ENCODE measurements around the gene NFKBIE.

GRCh38 chr6:44229376-44230033 lies 35.8 kb downstream of the NFKBIE start:
- TF ChIP-seq OSR1 (CRISPR knock-in tag; IDR thresholded peaks at IDR 0.05) (no peak), PATZ1 (CRISPR knock-in tag; IDR thresholded peaks at IDR 0.05; ENCODE audit: borderline replicate concordance) (no peak), SNAI2 (CRISPR knock-in tag; IDR thresholded peaks at IDR 0.05) (no peak), CREB5 (CRISPR knock-in tag; IDR thresholded peaks at IDR 0.05; ENCODE audit: low read depth) (no peak), TOX (CRISPR knock-in tag; IDR thresholded peaks at IDR 0.05; ENCODE audit: borderline replicate concordance) (no peak), POU6F1 (CRISPR knock-in tag; IDR thresholded peaks at IDR 0.05; ENCODE audit: borderline replicate concordance, low read depth) (no peak), ZC3H10 (CRISPR knock-in tag; IDR thresholded peaks at IDR 0.05) (no peak), ZNF70 (CRISPR knock-in tag; IDR thresholded peaks at IDR 0.05) (no peak), RARB (CRISPR knock-in tag; IDR thresholded peaks at IDR 0.05) (no peak), ISL1 (CRISPR knock-in tag; IDR thresholded peaks at IDR 0.05) (no peak), ZFP3 (CRISPR knock-in tag; IDR thresholded peaks at IDR 0.05) (no peak), ARNTL (CRISPR knock-in tag; IDR thresholded peaks at IDR 0.05; ENCODE audit: borderline replicate concordance, low read depth) (no peak)
- TF ChIP-seq, protein P1, sequence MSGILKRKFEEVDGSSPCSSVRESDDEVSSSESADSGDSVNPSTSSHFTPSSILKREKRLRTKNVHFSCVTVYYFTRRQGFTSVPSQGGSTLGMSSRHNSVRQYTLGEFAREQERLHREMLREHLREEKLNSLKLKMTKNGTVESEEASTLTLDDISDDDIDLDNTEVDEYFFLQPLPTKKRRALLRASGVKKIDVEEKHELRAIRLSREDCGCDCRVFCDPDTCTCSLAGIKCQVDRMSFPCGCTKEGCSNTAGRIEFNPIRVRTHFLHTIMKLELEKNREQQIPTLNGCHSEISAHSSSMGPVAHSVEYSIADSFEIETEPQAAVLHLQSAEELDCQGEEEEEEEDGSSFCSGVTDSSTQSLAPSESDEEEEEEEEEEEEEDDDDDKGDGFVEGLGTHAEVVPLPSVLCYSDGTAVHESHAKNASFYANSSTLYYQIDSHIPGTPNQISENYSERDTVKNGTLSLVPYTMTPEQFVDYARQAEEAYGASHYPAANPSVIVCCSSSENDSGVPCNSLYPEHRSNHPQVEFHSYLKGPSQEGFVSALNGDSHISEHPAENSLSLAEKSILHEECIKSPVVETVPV (CRISPR knock-in tag; IDR thresholded peaks at IDR 0.05) = no peak
- TF ChIP-seq, protein P2, sequence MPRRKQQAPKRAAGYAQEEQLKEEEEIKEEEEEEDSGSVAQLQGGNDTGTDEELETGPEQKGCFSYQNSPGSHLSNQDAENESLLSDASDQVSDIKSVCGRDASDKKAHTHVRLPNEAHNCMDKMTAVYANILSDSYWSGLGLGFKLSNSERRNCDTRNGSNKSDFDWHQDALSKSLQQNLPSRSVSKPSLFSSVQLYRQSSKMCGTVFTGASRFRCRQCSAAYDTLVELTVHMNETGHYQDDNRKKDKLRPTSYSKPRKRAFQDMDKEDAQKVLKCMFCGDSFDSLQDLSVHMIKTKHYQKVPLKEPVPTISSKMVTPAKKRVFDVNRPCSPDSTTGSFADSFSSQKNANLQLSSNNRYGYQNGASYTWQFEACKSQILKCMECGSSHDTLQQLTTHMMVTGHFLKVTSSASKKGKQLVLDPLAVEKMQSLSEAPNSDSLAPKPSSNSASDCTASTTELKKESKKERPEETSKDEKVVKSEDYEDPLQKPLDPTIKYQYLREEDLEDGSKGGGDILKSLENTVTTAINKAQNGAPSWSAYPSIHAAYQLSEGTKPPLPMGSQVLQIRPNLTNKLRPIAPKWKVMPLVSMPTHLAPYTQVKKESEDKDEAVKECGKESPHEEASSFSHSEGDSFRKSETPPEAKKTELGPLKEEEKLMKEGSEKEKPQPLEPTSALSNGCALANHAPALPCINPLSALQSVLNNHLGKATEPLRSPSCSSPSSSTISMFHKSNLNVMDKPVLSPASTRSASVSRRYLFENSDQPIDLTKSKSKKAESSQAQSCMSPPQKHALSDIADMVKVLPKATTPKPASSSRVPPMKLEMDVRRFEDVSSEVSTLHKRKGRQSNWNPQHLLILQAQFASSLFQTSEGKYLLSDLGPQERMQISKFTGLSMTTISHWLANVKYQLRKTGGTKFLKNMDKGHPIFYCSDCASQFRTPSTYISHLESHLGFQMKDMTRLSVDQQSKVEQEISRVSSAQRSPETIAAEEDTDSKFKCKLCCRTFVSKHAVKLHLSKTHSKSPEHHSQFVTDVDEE (CRISPR knock-in tag; IDR thresholded peaks at IDR 0.05) = no peak

All from SK-N-SH treated with all-trans-retinoic acid at 6 μM for 48 hours (cell line).